ENCODE results near the gene SLC37A2. TPM values are rescaled to one million over a fixed set of nuclear protein-coding genes. Genes with fewer than 3 reads are reported as not detected.

The SLC37A2 gene
- total and polyA plus RNA-seq, 2 of the 4 experiments (the other 2 are of a cell fraction), result 0.72 to 1.1 TPM

- peak within 1 kb of the TSS; percentile 65; the same call in 1 of the 2 replicates for H3K56ac ChIP-seq (ENCODE audit: extremely low read depth, insufficient read depth, low read length)
- peak within 1 kb of the TSS; percentile 91 for H3K14ac ChIP-seq (replicated peaks; ENCODE audit: low read depth, low read length)
- H3K4ac ChIP-seq (ENCODE audit: low read depth, low read length), result peak within 1 kb of the TSS; percentile 86
- H3K27ac ChIP-seq (ENCODE audit: insufficient read depth, low read length), result peak within 1 kb of the TSS; percentile 62
- intact Hi-C loops (cut with micrococcal nuclease), result no loop called here
- no TSS peak for BruUV-seq (replicated peaks)
- 8% methylated on average over 16 of the region's 49 CpGs; no CpG with 5 or more reads in 1 of the 2 experiments for WGBS, 2 experiments (ENCODE audit: extremely low coverage in 2 of 2, insufficient read length in 1 of 2)
- H3K79me1 ChIP-seq (ENCODE audit: low read depth in 1 of 2, low read length in 2 of 2), result peaks cover 3 to 16% of the 10 kb centered on the region in 2 experiments; a peak in 2 of 4 replicates
- H2AFZ ChIP-seq (replicated peaks; ENCODE audit: low read length, poor library complexity), result peak within 1 kb of the TSS; percentile 95
- no peaks in the 10 kb centered on the region for H3K36me3 ChIP-seq (ENCODE audit: control insufficient read depth, insufficient read depth, low read length)
- in situ Hi-C loops (cut with MboI; ENCODE audit: low sequenced_read_pairs), result no loop called here
- peak within 1 kb of the TSS; percentile 83 for H2AK9ac ChIP-seq (replicated peaks; ENCODE audit: low read depth, low read length, poor library complexity)
- peaks cover 7% of the 10 kb centered on the region for H3K4me1 ChIP-seq (ENCODE audit: control insufficient read depth, insufficient read depth, low read length)
- ATAC-seq (ENCODE audit: low read depth) (peak; percentile 99), DNase-seq (peak; percentile 99)
- H4K5ac ChIP-seq (ENCODE audit: low read depth, low read length), result peak within 1 kb of the TSS; percentile 98
- H3K9me3 ChIP-seq (ENCODE audit: control insufficient read depth, insufficient read depth, low read length), result no peaks in the 10 kb centered on the region
- ChIA-PET CTCF (interaction anchor here (0.6 to 1.7 kb wide), 2 partner anchors 40 to 234 kb away, joined by 3 to 6 read pairs; no protein-coding TSS in a partner anchor), POLR2A (ENCODE audit: unreplicated experiment) (interaction anchor here (0.7 to 1.4 kb wide), 3 partner anchors 13 to 20 kb away, joined by 3 read pairs; no protein-coding TSS in a partner anchor)
- H2AK5ac ChIP-seq (ENCODE audit: low read depth, low read length), result peak within 1 kb of the TSS; percentile 56
- dilution Hi-C loops (cut with HindIII; ENCODE audit: low sequenced_read_pairs, unreplicated experiment), result no loop called here
- peak within 1 kb of the TSS; percentile 79 for H3K9ac ChIP-seq (ENCODE audit: low read depth, low read length)
- peak within 1 kb of the TSS; percentile 33 for H2BK5ac ChIP-seq (ENCODE audit: low read depth, low read length, poor library complexity, severe bottlenecking)
- TF ChIP-seq MAZ (IDR thresholded peaks at IDR 0.05; ENCODE audit: borderline replicate concordance, low read depth, low read length), result peak; percentile 93
- peak; percentile 60; the same call in 1 of the 2 replicates for TF ChIP-seq FOS (IDR thresholded peaks at IDR 0.05; ENCODE audit: low read depth, low read length)
- TF ChIP-seq RFX5 (IDR thresholded peaks at IDR 0.05; ENCODE audit: low read depth, low read length), result peak; percentile 59; the same call in 1 of the 2 replicates
- TF ChIP-seq NFE2L2 (IDR thresholded peaks at IDR 0.05; ENCODE audit: low read depth, low read length), result peak; percentile 69
- no peak for TF ChIP-seq USF2 (IDR thresholded peaks at IDR 0.05; ENCODE audit: low read depth, low read length)
- H4K8ac ChIP-seq (ENCODE audit: low read depth in 2 of 2, low read length in 2 of 2), result peak within 1 kb of the TSS; percentile 93 to 98
- H3K27me3 ChIP-seq (ENCODE audit: control insufficient read depth, insufficient read depth, low read length), result no peaks in the 10 kb centered on the region
- H4K91ac ChIP-seq (ENCODE audit: insufficient read depth, low read depth, low read length), result peak within 1 kb of the TSS; percentile 80
- peak within 1 kb of the TSS; percentile 15 for H2BK120ac ChIP-seq (ENCODE audit: low read depth, low read length)
- no peaks in the 10 kb centered on the region for H4K20me1 ChIP-seq (ENCODE audit: insufficient read depth, low read length)
- H3K9me1 ChIP-seq (ENCODE audit: insufficient read depth, low read length), result no peaks in the 10 kb centered on the region; the same call in 1 of the 2 replicates
- H3K18ac ChIP-seq (ENCODE audit: low read depth, low read length), result peak within 1 kb of the TSS; percentile 26
- H3K23ac ChIP-seq (ENCODE audit: low read depth, low read length), result peak within 1 kb of the TSS; percentile 73
- no peak within 1 kb of the TSS; the same call in 2 of the 3 replicates for H2BK15ac ChIP-seq (ENCODE audit: low read depth, low read length)
- H3K4me2 ChIP-seq (ENCODE audit: low read depth, low read length), result peak within 1 kb of the TSS; percentile 78
- H3K4me3 ChIP-seq (ENCODE audit: insufficient read depth, low read depth, low read length), result peak within 1 kb of the TSS; percentile 73
- no peak within 1 kb of the TSS for H2BK20ac ChIP-seq (ENCODE audit: low read depth, low read length)
Observed at GRCh38 chr11:125111343-125112207, 48.5 kb downstream of the SLC37A2 start, which contains the start of gene TMEM218. TSS of gene TMEM218 (minus strand) at chr11:125111626. CDS start at chr11:125102241, 9,385 bp downstream.

Measured in IMR-90 (cell line).